OCI-LY3 (cell line): ENCODE measurements around the gene HTR3B.

Experiments used
- CTCF ChIP-seq: fragments of 200-600, 300-600 bp; sonication (generic); IDR thresholded peaks from 2 replicates; pipeline ENCODE4 v1.5.1; 2014; ENCODE audit warnings: antibody characterized with exemption, low read length, low read depth
- EZH2phosphoT487 ChIP-seq: fragments of 200-600 bp; shearing (Covaris generic); IDR thresholded peaks from 2 replicates; pipeline ENCODE4 v1.6.1; 2018; ENCODE audit warnings: antibody characterized with exemption, mixed run types, low read depth

- TF ChIP-seq CTCF (no peak), EZH2phosphoT487 (no peak)
Measured at GRCh38 chr11:113992459-113993110, 88.0 kb downstream of the HTR3B start.
